Measurements from ENCODE around the gene SLCO2B1.

The SLCO2B1 gene

GRCh38 chr11:75190652-75191329 is 39.9 kb downstream of the SLCO2B1 start:
- in situ Hi-C loops (cut with HindIII; ENCODE audit: low sequenced_read_pairs) = no loop called here

- in situ Hi-C loops (cut with HindIII; ENCODE audit: low sequenced_read_pairs) = no loop called here
These were observed 40.4 kb downstream of the SLCO2B1 start for GRCh38 chr11:75191330-75191717.

GRCh38 chr11:75193271-75193670 is 42.4 kb downstream of the SLCO2B1 start:
- in situ Hi-C loops (cut with HindIII; ENCODE audit: low sequenced_read_pairs) = no loop called here

- in situ Hi-C loops (cut with HindIII; ENCODE audit: low sequenced_read_pairs) = no loop called here
These were observed 42.8 kb downstream of the SLCO2B1 start for GRCh38 chr11:75193711-75194110.

GRCh38 chr11:75194147-75194546 is 43.2 kb downstream of the SLCO2B1 start:
- in situ Hi-C loops (cut with HindIII; ENCODE audit: low sequenced_read_pairs) = no loop called here

GRCh38 chr11:75195167-75195962 is 44.5 kb downstream of the SLCO2B1 start:
- in situ Hi-C loops (cut with HindIII; ENCODE audit: low sequenced_read_pairs) = no loop called here

GRCh38 chr11:75196426-75196825 is 45.5 kb downstream of the SLCO2B1 start:
- in situ Hi-C loops (cut with HindIII; ENCODE audit: low sequenced_read_pairs) = no loop called here

GRCh38 chr11:75197512-75198277 is 46.8 kb downstream of the SLCO2B1 start:
- in situ Hi-C loops (cut with HindIII; ENCODE audit: low sequenced_read_pairs) = no loop called here

GRCh38 chr11:75198278-75198973 is 47.5 kb downstream of the SLCO2B1 start:
- in situ Hi-C loops (cut with HindIII; ENCODE audit: low sequenced_read_pairs) = no loop called here

GRCh38 chr11:75199412-75199955 is 48.6 kb downstream of the SLCO2B1 start:
- in situ Hi-C loops (cut with HindIII; ENCODE audit: low sequenced_read_pairs) = no loop called here

GRCh38 chr11:75200051-75200450 is 49.1 kb downstream of the SLCO2B1 start:
- in situ Hi-C loops (cut with HindIII; ENCODE audit: low sequenced_read_pairs) = loop anchor here (25.0 kb wide), 1 partner anchor 188 kb away; no protein-coding TSS in a partner anchor

- in situ Hi-C loops (cut with HindIII; ENCODE audit: low sequenced_read_pairs) = loop anchor here (25.0 kb wide), 1 partner anchor 188 kb away; no protein-coding TSS in a partner anchor
These were observed 49.6 kb downstream of the SLCO2B1 start for GRCh38 chr11:75200531-75200930.

- in situ Hi-C loops (cut with HindIII; ENCODE audit: low sequenced_read_pairs) = loop anchor here (25.0 kb wide), 1 partner anchor 189 kb away; no protein-coding TSS in a partner anchor
These were observed 50.9 kb downstream of the SLCO2B1 start for GRCh38 chr11:75201771-75202170.

GRCh38 chr11:75202195-75202594 is 51.3 kb downstream of the SLCO2B1 start:
- in situ Hi-C loops (cut with HindIII; ENCODE audit: low sequenced_read_pairs) = loop anchor here (25.0 kb wide), 1 partner anchor 190 kb away; no protein-coding TSS in a partner anchor

- in situ Hi-C loops (cut with HindIII; ENCODE audit: low sequenced_read_pairs) = loop anchor here (25.0 kb wide), 1 partner anchor 191 kb away; no protein-coding TSS in a partner anchor
These were observed 52.2 kb downstream of the SLCO2B1 start for GRCh38 chr11:75203138-75203537.

GRCh38 chr11:75203641-75204011 is 52.7 kb downstream of the SLCO2B1 start:
- in situ Hi-C loops (cut with HindIII; ENCODE audit: low sequenced_read_pairs) = loop anchor here (25.0 kb wide), 1 partner anchor 191 kb away; no protein-coding TSS in a partner anchor

- in situ Hi-C loops (cut with HindIII; ENCODE audit: low sequenced_read_pairs) = loop anchor here (25.0 kb wide), 1 partner anchor 192 kb away; no protein-coding TSS in a partner anchor
These were observed 53.2 kb downstream of the SLCO2B1 start for GRCh38 chr11:75204012-75204674.

GRCh38 chr11:75204685-75205563 is 54.0 kb downstream of the SLCO2B1 start:
- in situ Hi-C loops (cut with HindIII; ENCODE audit: low sequenced_read_pairs) = loop anchor here (25.0 kb wide), 1 partner anchor 193 kb away; no protein-coding TSS in a partner anchor

Data from DLD1 (cell line).